Fibroblast of lung (primary cell): ENCODE data around the gene OR2T29.
"Not testable (repeated sequence)": the region's sequence is repeated elsewhere in the genome, so short reads cannot be mapped to it uniquely, and the experiment has no call there.

Experiments used
- CTCF ChIP-seq, 2 donors: IDR thresholded peaks in 1 of 2; conservative IDR thresholded peaks in 1 of 2; 1 replicate in 1 of 2; 2 replicates in 1 of 2; pipeline ENCODE4 v1.5.1; 2011 to 2012; ENCODE audit warnings: low read length in 2 of 2, control low read depth in 1 of 2, inconsistent platforms in 1 of 2, low read depth in 1 of 2, mild to moderate bottlenecking in 1 of 2
- EZH2 ChIP-seq: IDR thresholded peaks from 2 replicates; pipeline ENCODE4 v1.5.1; 2012; ENCODE audit warnings: low read length, control low read depth, mild to moderate bottlenecking; ENCODE audit errors: missing control alignments

GRCh38 chr1:248537449-248537848 lies 25.1 kb downstream of the OR2T29 start:
- not testable (repeated sequence) for TF ChIP-seq CTCF (conservative IDR thresholded peaks at IDR 0.05 in 1 of 2, IDR thresholded peaks at IDR 0.05 in 1 of 2; ENCODE audit: low read depth in 1 of 2, low read length in 2 of 2); EZH2
